ENCODE data around the gene IPCEF1.
A peak's percentile ranks its signal among the peaks of the same experiment; 100 is the strongest.

The IPCEF1 gene

GRCh38 chr6:154159126-154159525 lies 197.5 kb downstream of the IPCEF1 start:
- no peak for DNase-seq (ENCODE audit: low spot score)

GRCh38 chr6:154157706-154158105 lies 198.9 kb downstream of the IPCEF1 start:
- DNase-seq (ENCODE audit: low spot score) = no peak

GRCh38 chr6:154157082-154157481 lies 199.5 kb downstream of the IPCEF1 start:
- DNase-seq (ENCODE audit: low spot score) = no peak

- DNase-seq (ENCODE audit: low spot score) = no peak
These were observed 200.3 kb downstream of the IPCEF1 start for GRCh38 chr6:154156135-154156896.

- DNase-seq (ENCODE audit: low spot score) = peak; percentile 66
These were observed 202.1 kb downstream of the IPCEF1 start for GRCh38 chr6:154154389-154154967.

- no peak for DNase-seq (ENCODE audit: low spot score)
These were observed 212.8 kb downstream of the IPCEF1 start for GRCh38 chr6:154143753-154144152.

GRCh38 chr6:154140743-154141142 lies 215.9 kb downstream of the IPCEF1 start:
- DNase-seq (ENCODE audit: low spot score) = no peak

- peak; percentile 33 for DNase-seq (ENCODE audit: low spot score)
These were observed 216.7 kb downstream of the IPCEF1 start for GRCh38 chr6:154139892-154140291.

DNA sequence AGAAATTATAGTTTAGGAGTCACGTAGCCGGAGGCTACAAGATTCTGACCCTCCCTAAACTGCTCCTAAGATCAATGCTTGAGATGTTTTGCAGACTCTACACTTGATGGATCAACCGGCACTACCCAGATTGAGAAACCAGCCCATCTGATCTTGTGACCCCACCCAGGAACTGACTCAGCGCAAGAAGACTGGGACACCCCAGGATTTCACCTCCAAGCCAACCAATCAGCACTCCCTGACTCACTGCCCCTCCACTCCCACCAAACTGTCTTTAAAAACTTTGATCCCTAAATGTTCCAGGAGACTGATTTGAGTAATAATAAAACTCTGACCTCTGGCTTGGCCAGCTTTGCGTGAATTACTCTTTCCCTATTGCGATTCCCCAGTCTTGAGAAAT lies 217.8 kb downstream of the IPCEF1 start:
- DNase-seq (ENCODE audit: low spot score) = no peak

DNA sequence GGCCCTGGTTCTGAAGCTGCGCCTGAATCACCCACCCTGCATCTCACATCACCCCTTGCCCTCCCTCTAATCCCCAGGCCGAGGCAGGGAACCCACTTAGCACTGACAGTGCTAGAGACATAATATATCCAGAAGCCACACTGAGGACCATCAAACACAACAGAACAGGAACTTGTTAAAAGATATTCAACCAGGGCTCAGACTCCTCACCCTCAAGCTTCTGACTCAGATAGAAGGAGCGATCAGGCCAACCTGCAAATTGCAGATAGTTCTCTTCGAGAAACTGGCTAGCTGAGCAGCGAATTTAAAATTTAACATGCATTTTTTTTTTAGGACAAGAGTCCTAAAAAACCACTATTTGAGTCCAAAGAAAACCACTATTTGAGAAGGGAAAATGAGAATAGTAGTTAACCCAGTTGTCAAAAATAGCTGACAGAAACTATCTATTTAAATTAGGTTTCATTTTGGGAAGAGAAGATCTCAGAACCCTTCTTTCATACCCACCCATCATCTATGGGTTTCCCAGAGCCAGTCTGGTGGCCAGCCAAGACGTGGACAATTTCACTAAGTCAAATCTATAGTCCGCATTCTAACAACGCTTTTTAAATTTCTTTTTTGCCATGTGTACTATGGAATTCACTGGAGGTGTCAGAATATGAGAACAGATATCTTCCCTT lies 222.0 kb downstream of the IPCEF1 start:
- no peak for DNase-seq (ENCODE audit: low spot score)

- no peak for DNase-seq (ENCODE audit: low spot score)
These were observed 228.9 kb downstream of the IPCEF1 start for GRCh38 chr6:154127657-154128056.

DNA sequence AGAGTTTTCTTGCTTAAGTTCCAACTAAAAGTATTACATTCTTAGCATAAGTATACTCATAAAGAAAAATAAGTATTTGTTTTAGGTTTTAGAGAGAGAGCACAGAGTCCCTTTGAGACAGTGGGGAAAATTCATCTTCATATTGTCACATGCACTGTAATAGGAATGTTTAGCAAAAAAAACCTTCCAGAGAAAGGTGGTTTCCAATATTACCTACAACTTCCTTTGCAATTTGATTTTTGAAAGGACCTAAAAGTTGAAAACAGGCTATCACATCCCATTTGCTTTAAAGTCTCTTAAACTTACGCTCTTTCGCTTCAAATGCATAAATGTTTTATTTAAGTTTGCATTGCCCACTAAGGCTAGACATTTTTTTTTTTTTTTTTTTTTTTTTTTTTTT lies 231.2 kb downstream of the IPCEF1 start:
- DNase-seq (ENCODE audit: low spot score) = no peak

DNA sequence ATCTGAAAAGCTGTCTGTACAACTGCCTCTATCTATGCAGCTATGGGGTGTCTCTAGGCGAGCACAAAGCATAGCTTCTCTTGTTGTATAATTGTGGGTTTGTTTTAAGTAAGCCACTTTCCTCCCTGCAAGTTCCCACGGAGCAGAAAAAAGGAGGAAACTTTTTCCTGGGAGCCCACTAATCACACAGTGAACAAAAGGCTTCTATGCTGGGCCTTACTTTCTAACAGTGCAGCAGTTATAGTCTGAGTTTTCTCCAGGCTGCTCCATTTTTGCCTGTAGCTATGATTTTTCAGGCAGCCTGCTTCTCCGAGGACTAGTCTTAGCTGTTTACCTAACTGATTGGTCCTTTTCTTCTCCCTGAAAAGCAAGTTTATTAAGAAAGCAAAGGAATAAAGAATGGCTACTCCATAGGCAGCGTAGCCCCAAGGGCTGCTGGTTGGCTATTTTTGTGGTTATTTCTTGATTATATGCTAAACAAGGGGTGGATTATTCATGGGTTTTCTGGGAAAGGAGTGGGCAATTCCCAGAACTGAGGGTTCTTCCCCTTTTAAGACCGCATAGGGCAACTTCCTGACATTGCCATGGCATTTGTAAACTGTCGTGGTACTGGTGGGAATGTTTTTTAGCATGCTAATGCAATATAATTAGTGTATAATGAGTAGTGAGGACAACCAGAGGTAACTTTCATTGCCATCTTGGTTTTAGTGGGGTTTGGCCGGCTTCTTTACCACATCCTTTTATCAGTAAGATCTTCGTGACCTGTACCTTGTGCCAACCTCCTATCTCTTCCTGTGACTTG lies 233.2 kb downstream of the IPCEF1 start:
- DNase-seq (ENCODE audit: low spot score) = no peak

DNA sequence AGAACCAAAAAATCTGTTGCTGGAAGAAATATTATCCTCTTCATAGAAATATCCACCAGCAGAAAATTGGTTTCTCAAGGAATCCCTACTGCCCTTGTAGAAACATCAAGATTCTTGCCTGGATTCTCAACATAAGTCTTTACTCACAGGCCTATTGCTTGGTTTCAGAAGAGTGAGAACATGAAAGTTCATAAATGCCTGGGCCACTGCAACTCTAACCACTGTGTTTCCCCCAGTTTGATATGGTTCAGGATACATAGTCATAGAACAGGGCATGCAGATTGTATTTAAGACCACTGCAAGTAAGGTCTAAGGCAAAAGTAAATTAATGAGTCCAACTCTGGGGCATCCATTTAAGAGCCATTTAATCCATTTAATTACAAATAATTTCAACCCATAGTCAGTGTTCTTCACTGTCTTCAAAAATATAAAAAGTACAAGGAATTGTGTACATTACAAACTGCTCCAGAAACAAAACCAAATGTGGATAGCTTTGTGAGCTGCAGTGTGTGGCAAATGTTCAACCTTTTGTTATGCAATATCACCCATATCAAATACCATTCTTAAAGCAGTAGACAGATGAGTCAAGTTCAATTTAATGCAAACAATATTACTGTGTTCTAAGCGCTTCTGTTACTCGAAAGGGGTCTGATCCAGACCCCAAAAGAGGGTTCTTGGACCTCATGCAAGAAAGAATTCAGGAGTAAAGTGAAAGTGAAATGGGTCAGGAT lies 234.2 kb downstream of the IPCEF1 start:
- no peak for DNase-seq (ENCODE audit: low spot score)

GRCh38 chr6:154117485-154117884 lies 239.1 kb downstream of the IPCEF1 start:
- DNase-seq (ENCODE audit: low spot score) = no peak

DNA sequence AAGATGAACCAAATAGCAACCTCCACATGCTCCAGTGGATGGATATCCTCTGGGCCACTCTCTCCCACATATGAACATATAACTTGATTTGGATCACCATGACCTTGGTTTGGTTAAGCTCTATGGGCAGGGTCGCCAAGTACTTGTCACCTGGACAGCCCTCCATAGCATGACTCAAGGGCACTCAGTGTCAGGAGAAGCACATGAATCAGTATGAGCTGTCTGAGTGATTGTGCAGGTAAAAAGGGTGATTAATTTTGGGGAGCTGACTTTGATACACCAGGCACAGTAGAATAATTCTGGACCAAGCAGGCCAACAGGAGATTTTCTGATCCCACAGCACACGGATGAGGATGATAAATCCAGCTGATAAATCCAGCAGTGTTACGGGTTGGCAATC lies 243.2 kb downstream of the IPCEF1 start:
- no peak for DNase-seq (ENCODE audit: low spot score)

GRCh38 chr6:154112181-154112809 lies 244.3 kb downstream of the IPCEF1 start:
- DNase-seq (ENCODE audit: low spot score) = no peak

- no peak for DNase-seq (ENCODE audit: low spot score)
These were observed 245.6 kb downstream of the IPCEF1 start for GRCh38 chr6:154111025-154111424.

- DNase-seq (ENCODE audit: low spot score) = no peak
These were observed 250.4 kb downstream of the IPCEF1 start for GRCh38 chr6:154106251-154106650.

Measured in putamen (tissue), 1 donor.